ENCODE measurements around the gene CYP21A2.

CYP21A2 gene

GRCh38 chr6:32085759-32086459 lies 47.7 kb downstream of the CYP21A2 start:
- Histone ChIP-seq H3K27me3 (replicated peaks; ENCODE audit: control insufficient read depth, insufficient read depth, low read length) (no peaks in the 10 kb centered on the region), H3K9me3 (ENCODE audit: control insufficient read depth, low read length) (no peaks in the 10 kb centered on the region), H3K36me3 (ENCODE audit: control insufficient read depth, insufficient read depth, low read length, severe bottlenecking) (no peaks in the 10 kb centered on the region), H3K4me3 (ENCODE audit: low read length) (no peak overlapping the region), H3K9ac (ENCODE audit: low read length) (no peak overlapping the region), H3K4me1 (ENCODE audit: control insufficient read depth, insufficient read depth, low read length) (peaks cover 39% of the 10 kb centered on the region)
- no peak for DNase-seq (ENCODE audit: low read depth)

- H3K4me1 ChIP-seq (ENCODE audit: control insufficient read depth, insufficient read depth, low read length) = peaks cover 34% of the 10 kb centered on the region
- H3K9me3 ChIP-seq (ENCODE audit: control insufficient read depth, low read length) = no peaks in the 10 kb centered on the region
- H3K36me3 ChIP-seq (ENCODE audit: control insufficient read depth, insufficient read depth, low read length, severe bottlenecking) = no peaks in the 10 kb centered on the region
- H3K9ac ChIP-seq (ENCODE audit: low read length) = no peak overlapping the region
- H3K4me3 ChIP-seq (ENCODE audit: low read length) = no peak overlapping the region
- no peaks in the 10 kb centered on the region for H3K27me3 ChIP-seq (replicated peaks; ENCODE audit: control insufficient read depth, insufficient read depth, low read length)
- peak; percentile 60 for DNase-seq (ENCODE audit: low read depth)
These were observed 48.7 kb downstream of the CYP21A2 start for GRCh38 chr6:32086661-32087573.

GRCh38 chr6:32087574-32088486 lies 49.6 kb downstream of the CYP21A2 start:
- no peaks in the 10 kb centered on the region for H3K36me3 ChIP-seq (ENCODE audit: control insufficient read depth, insufficient read depth, low read length, severe bottlenecking)
- no peak overlapping the region for H3K4me3 ChIP-seq (ENCODE audit: low read length)
- no peak overlapping the region for H3K9ac ChIP-seq (ENCODE audit: low read length)
- peaks cover 34% of the 10 kb centered on the region for H3K4me1 ChIP-seq (ENCODE audit: control insufficient read depth, insufficient read depth, low read length)
- H3K9me3 ChIP-seq (ENCODE audit: control insufficient read depth, low read length) = no peaks in the 10 kb centered on the region
- no peaks in the 10 kb centered on the region for H3K27me3 ChIP-seq (replicated peaks; ENCODE audit: control insufficient read depth, insufficient read depth, low read length)
- peak; percentile 75 for DNase-seq (ENCODE audit: low read depth)

GRCh38 chr6:32088487-32089049 lies 50.4 kb downstream of the CYP21A2 start:
- Histone ChIP-seq H3K36me3 (ENCODE audit: control insufficient read depth, insufficient read depth, low read length, severe bottlenecking) (no peaks in the 10 kb centered on the region), H3K9ac (ENCODE audit: low read length) (no peak overlapping the region), H3K4me3 (ENCODE audit: low read length) (no peak overlapping the region), H3K4me1 (ENCODE audit: control insufficient read depth, insufficient read depth, low read length) (peaks cover 33% of the 10 kb centered on the region), H3K27me3 (replicated peaks; ENCODE audit: control insufficient read depth, insufficient read depth, low read length) (no peaks in the 10 kb centered on the region), H3K9me3 (ENCODE audit: control insufficient read depth, low read length) (no peaks in the 10 kb centered on the region)
- no peak for DNase-seq (ENCODE audit: low read depth)

- no peaks in the 10 kb centered on the region for H3K27me3 ChIP-seq (replicated peaks; ENCODE audit: control insufficient read depth, insufficient read depth, low read length)
- no peak overlapping the region for H3K4me3 ChIP-seq (ENCODE audit: low read length)
- DNase-seq (ENCODE audit: low read depth) = no peak
- no peaks in the 10 kb centered on the region for H3K9me3 ChIP-seq (ENCODE audit: control insufficient read depth, low read length)
- H3K9ac ChIP-seq (ENCODE audit: low read length) = no peak overlapping the region
- H3K4me1 ChIP-seq (ENCODE audit: control insufficient read depth, insufficient read depth, low read length) = peaks cover 33% of the 10 kb centered on the region
- no peaks in the 10 kb centered on the region for H3K36me3 ChIP-seq (ENCODE audit: control insufficient read depth, insufficient read depth, low read length, severe bottlenecking)
These were observed 51.0 kb downstream of the CYP21A2 start for GRCh38 chr6:32089082-32089828.
